ENCODE measurements around the gene NACC1.
A peak's percentile ranks its signal among the peaks of the same experiment; 100 is the strongest.

Gene NACC1

DNA sequence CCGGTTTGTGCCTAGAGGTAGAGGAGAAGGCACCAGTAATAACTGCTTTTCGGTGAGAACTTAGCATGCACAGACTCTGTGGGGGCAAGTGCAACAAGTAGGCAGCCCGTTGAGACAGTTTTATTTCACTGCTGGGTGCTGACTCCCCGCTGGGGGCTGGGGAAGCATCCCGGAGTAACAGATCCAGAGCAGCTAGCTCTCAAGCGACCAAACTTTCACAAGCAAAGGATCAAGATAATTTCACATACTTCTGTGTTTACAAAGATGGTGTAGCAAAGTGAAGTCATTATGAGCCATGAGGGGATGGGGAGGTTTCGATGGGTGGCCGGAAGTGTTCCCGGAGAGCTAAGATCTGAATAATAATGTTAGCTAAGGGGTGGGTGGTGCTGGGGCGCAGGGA is 2.8 kb downstream of the NACC1 start:
- no peak for DNase-seq (ENCODE audit: low read depth in 2 of 2)

DNA sequence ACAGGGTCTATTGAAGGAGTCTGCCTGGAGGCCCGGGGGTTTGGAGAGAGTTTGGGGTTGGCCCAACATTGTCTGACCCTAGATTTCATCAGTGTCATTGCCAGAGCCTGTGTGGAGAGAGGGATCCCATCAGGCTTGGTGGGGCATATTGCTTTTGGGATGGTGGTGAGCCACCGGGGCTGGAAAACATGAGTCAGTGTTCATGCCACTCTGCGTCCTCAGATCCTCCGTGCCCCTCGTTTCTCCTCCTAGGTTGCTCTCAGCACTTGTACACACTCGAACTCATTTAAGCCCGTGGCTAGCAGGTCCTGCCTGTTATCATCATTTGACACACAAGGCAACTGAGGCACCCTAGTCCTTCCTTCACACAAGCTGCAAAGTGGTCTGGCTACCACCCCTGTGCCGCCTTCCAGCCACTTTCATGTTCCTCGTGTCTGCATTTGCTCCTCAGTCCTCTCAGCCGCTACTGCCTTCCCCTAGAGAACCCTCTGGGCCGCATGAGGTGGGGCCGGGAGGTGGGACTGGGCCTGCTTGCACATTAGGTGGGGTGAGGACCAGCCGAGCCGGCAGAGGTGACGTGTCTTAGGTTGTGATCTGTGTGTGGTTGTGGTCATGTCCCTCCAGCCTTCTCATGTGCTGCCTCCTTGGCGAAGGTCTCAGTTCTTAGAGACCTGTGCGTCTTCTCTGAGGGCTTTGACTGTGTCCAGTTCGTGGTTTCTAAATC is 3.6 kb downstream of the NACC1 start:
- no peak for DNase-seq (ENCODE audit: low read depth in 2 of 2)

DNA sequence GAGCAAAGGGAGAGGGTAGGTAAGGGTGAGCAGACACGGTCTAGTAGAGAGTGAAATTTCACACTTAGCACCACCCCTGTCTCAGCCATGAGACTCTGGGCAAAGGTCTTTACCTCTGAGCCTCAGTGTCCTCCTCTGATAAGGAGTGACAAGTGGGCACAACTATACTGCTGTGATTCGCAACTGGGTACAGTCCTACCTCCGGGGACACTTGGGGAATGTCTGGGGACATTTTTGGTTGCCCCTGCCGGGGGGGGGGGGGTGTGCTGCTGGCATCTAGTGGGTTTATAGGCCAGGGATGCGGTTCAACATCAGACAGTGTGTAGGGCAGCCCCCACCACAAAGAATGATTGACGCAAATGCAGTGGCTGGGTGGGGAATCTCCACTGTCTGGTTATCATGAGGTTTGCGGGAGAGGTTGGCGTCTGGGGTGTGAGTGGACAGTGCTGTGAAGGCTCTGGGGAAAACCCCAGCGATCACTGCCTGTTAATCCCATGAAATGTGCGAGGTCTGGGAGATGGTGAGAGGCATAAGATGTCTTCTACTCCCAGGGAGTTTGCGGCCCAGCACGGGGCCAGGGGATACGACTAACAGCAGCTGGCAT is 4.3 kb downstream of the NACC1 start:
- DNase-seq (ENCODE audit: low read depth in 2 of 2), result no peak

DNA sequence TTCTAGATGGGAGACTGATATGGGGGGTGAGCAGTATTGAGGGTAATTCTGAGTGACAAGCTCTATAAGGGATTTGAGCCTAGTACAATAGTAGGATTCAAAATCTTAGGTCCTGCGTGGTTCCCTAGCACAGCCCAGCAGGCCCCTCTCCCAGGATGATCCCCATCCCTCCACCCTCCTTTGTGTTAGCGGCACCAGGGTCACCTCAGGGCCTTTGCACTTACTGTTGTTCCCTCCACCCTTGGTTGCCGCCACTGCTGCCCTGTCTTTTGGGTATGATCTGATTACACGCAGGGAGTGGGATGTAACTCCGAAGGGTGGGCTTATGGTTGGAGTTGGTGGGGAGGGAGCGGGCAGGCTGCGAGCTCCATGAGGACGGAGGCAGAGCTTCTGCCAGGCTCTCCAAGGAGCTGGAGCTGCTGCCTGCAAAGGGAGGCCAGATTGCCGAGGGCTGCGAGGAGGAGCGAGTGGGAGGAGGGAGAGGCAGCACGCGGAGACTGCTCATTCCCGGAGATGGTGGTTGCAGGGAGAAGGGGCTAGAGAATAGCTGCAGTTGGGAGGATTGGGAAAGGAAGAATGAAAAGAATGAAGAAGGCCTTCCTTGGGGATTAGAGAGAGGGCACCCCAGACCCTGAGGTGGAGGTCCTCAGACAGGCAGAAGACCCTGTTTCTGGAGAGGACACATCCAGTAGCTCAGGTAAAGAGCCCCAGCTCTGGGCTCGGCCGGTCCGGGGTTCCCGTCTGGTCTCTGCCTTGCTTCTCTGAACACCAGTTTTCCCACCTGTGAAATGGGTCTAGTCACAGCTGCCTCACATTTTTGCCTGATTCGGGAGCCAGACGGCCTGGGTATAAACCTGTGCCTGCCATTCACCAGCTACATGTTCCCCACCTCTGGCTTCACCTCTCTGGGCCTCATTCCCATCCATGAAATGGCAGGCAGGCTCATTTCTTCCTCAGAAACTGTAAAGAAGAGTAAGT is 5.2 kb downstream of the NACC1 start:
- DNase-seq (ENCODE audit: low read depth in 2 of 2), result no peak

DNA sequence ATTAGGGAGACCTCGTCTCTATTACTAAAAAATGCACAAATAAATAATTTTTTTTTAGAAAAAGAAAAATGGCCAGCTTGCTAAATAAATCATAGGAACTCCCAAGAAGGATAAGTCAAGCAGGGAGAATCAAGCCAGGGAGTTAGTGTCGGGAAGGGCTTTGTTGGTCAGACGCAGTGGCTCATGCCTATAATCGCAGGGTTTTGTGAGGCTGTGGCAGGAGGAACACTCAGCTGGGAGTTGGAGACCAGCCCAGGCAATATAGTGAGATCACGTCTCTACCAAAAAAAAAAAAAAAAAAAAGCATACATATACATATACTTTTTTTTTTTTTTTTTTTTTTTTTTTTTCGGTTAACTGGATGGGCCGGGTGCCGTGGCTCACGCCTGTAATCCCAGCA is 9.0 kb downstream of the NACC1 start:
- no peak for DNase-seq (ENCODE audit: low read depth in 2 of 2)

DNA sequence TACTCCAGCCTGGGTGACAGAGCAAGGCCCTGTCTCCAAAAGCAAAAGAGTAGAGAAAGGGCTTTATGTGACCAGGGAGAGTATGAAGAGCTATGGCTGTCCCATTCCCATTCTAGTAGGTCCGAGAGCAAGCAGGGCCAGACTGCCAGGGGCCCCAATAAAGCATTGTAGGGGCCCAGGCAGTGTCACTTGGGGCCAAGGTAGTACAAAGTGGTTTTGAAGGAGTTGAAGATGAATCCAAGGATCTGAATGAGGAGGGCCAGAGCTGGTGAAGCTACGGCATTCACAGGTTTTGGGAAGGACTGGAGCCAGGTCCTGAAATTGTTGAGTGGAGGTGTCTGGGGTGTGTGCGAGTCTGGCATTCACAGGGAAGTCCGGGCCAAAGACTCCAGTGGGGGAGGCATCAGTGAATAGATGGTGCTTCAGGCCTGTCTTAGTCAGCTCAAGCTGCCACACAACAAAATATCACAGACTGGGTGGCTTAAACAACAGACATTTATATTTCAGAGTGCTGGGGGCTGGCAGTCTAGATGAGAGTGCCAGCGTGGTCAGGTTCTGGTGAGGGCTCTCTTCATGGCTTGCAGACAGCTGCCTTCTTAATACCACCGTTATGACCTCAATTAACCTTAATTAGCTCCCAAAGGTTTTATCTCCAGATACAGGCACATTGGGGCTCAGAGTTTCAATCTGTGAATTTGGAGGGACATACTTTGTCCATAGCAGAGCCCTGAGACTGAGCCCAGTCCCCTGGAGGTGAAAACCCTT is 9.9 kb downstream of the NACC1 start:
- DNase-seq (ENCODE audit: low read depth in 2 of 2), result no peak

DNA sequence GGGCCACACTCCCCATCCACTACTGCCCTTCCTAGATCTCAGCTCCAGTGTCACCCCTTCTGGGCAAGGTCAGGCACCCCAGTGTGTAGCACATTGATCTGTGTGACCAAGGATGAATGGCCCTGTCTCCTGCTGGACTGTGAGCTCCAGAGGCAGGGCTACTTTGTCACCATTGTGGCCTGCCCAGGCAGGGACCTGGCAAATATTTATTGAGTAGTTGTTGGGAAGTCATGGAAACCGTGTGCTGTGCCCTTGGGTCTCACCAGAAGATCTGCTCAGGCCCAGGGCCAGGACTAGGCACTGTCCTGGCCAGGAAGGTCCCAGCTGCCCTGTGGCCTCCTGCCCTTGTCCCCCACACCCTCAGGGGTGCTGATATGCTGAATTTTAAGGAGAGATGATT is 10.5 kb downstream of the NACC1 start:
- no peak for DNase-seq (ENCODE audit: low read depth in 2 of 2)

DNA sequence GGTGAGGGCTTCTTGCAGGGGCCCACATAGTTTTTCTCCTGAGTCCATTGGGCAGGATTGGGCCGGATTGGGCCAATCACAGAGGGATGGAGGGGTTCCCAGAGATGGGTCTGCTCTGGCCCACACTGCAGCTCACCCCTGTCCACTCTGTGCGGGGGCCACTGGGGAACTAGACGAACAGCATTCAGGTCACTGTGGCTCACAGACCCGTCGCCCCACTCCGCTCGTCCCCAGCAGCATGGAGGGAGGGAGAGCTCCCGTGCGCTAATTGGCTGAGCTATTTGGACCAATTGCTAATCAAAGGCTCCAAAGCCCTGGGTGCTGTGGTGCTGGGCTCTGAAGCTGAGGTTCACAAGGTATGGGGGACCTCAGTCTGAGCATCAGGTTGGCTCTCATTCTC is 11.3 kb downstream of the NACC1 start:
- no peak for DNase-seq (ENCODE audit: low read depth in 2 of 2)

DNA sequence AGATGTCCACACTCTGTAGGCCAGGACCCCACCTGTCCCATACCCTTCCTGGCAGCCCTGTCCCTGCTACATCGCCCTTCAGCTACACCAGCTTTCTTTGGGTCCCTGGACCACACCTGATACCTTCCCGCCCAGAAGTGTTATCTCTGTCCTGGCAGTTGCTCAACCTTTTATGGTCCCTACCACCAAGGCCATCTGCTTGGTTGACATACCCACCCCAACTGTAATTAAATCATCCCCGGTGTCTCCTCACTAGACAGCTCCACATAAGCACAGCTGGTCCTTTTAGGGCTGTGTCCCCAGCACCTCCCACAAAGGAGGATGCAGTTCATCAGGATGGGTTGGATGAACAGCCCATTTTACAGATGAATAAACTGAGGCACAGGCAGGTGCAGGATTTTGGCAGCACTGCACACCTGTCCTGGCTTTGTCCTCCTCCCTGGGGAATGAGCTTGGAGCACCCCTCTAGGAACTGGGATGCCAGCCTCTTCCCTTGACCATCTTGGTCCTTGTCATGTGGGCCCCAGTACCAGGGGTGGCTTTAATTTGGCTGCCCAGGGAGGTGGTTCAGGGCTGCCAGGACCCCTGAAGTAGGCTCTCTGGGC is 12.9 kb downstream of the NACC1 start:
- no peak for DNase-seq (ENCODE audit: low read depth in 2 of 2)

DNA sequence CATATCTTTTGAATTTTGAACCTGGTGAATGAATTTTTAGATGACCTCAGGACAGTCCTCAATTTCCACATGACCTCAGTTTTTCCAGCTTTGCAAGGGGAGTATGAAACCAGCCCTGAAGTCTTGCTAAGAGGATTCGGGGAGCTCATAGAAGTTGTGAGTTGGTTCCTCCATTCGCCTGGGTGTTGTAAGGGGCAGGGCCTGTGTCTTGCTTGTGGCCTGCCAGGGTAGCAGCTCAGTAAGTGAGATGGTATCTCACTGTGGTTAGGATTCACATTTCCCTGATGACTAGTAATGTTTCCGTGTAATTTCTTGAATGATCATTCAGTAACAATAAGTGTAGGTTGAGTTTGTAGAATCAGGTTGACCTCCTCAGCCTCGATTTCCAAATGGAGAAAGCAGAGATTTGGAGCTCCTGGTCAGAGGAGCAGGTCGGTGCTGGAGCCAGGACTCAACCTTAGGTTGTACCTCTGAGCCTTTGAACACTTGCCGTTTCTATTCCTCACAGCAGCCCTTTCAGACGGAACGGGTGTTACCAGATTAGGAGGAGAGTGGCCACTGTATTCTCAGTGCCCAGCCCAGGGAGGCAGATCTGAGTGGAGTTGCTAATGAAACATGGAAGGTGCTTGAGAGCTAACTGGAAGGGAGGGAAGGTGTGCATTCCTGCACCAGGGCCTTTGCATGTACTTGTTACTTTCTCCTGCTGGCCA is 14.6 kb downstream of the NACC1 start:
- peak in 1 of 2 experiments; percentile 68 for DNase-seq (ENCODE audit: low read depth in 2 of 2)

DNA sequence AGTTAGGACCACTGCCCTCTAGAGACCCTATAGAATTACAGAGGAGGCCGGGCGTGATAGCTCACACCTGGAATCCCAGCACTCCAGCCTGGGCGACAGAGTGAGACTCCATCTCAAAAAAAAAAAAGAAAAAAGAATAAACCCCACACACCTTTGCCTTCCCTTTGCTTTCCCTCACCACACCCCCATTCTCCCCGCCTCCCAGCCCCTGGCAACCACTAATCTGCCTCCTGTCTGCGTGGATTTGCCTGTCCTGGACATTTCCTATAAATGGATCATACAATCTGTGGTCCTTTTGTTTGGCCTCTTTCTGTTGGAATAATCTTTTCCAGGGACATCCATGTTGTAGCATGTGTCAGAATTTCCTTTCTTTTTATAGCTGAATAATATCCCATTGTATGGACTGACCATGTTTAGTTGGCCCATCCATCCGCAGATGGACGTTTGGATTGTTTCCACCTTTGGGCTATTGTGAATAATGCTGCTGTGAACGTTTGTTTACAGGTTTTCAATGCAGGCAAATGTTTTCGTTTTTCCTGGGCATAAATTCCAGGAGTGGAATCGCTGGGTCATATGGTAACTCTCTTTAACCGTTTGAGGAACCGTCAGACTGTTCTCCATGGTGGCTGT is 15.3 kb downstream of the NACC1 start:
- no peak for DNase-seq (ENCODE audit: low read depth in 2 of 2)

DNA sequence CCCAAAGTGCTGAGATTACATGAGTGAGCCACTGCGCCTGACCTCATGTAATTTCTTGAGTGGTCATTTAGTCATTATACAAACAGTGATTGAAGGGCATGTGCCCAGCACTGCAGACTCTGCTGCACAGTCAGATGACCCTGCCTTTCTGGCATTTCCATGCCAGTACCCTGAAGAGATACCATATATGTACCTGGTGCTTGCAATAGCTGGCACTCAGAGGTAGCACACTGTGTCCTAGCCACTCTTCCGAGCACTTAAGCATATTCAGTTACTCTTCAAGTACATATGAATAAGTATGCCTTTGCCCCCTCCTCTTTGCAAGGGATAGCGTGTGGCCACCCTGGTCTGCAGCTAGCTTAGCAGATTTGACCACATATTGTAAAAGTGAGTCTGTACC is 16.6 kb downstream of the NACC1 start:
- no peak for DNase-seq (ENCODE audit: low read depth in 2 of 2)

DNA sequence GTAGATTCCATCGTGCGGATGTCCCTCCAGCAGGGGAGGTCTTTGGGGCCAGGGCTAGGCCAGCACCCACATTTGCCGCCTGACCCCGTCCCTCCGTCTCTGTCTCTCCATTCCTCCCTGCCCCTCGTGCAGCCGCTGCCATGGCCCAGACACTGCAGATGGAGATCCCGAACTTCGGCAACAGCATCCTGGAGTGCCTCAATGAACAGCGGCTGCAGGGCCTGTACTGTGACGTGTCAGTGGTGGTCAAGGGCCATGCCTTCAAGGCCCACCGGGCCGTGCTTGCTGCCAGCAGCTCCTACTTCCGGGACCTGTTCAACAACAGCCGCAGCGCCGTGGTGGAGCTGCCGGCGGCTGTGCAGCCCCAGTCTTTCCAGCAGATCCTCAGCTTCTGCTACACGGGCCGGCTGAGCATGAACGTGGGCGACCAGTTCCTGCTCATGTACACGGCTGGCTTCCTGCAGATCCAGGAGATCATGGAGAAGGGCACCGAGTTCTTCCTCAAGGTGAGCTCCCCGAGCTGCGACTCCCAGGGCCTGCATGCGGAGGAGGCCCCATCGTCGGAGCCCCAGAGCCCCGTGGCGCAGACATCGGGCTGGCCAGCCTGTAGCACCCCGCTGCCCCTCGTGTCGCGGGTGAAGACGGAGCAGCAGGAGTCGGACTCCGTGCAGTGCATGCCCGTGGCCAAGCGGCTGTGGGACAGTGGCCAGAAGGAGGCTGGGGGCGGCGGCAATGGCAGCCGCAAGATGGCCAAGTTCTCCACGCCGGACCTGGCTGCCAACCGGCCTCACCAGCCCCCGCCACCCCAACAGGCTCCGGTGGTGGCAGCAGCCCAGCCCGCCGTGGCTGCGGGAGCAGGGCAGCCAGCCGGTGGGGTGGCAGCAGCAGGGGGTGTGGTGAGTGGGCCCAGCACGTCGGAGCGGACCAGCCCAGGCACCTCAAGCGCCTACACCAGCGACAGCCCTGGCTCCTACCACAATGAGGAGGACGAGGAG is 17.3 kb downstream of the NACC1 start:
- DNase-seq (ENCODE audit: low read depth in 2 of 2), result no peak

DNA sequence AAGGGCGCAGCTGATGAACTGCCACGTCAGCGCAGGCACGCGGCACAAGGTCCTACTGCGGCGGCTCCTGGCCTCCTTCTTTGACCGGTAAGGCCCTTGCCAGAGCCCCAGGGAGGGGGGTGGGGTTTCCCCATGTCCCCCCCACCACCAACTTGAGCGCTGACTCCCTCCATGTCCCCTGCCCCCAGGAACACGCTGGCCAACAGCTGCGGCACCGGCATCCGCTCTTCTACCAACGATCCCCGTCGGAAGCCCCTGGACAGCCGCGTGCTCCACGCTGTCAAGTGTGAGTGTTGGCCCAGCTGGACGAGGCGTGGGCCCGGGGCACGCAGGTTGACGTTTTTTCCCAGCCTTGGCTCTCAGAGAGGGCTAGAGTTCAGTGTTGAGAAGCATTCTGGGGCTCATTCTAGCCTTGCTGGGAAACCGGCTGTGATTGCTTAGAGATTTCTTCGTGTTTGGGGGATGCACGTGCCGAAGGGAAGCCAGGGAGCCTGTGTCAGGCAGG is 19.3 kb downstream of the NACC1 start:
- DNase-seq (ENCODE audit: low read depth in 2 of 2), result no peak

DNA sequence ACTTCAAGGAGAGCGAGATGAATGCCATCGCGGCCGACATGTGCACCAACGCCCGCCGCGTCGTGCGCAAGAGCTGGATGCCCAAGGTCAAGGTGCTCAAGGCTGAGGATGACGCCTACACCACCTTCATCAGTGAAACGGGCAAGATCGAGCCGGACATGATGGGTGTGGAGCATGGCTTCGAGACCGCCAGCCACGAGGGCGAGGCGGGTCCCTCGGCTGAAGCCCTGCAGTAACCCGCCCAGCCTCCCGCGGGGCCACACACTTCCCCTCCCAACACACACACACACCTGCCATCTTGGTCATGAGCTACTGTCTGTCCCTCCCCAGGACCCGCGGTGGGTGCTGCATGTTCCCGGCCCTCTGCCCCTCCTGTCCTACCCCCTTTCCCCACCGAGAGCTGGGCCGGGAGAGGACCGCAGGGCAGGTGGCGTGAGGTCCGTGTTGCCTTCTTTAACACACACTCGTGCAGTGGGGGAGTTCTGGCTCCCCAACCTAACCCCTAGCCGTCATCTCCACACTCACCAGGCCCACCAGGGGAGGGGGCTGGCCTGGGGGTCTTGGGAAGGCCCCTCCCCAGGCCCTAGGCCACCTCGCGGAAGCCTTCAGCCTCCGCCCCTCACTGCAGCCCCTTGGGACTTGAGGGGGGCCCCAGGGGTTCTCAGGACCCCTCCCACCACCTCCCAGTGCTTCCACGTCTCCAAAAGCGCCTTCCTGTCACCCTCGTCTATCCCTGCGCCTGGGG is 20.3 kb downstream of the NACC1 start:
- DNase-seq (ENCODE audit: low read depth in 2 of 2), result no peak

DNA sequence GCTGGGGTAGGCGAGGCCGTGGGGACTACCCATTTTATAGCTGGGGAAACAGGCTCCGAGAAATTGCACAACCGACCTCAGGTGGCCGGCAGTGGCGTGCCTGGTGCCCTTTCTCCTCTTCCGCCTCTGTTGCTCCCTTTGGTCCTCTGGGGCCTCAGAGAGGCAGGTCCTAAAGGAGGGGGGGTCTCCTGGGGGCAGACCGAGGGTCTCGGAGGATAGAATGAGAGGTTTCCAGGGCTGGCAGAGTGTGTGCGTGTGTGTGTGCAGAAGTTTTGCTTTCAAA is 20.8 kb downstream of the NACC1 start:
- DNase-seq (ENCODE audit: low read depth in 2 of 2), result no peak

DNA sequence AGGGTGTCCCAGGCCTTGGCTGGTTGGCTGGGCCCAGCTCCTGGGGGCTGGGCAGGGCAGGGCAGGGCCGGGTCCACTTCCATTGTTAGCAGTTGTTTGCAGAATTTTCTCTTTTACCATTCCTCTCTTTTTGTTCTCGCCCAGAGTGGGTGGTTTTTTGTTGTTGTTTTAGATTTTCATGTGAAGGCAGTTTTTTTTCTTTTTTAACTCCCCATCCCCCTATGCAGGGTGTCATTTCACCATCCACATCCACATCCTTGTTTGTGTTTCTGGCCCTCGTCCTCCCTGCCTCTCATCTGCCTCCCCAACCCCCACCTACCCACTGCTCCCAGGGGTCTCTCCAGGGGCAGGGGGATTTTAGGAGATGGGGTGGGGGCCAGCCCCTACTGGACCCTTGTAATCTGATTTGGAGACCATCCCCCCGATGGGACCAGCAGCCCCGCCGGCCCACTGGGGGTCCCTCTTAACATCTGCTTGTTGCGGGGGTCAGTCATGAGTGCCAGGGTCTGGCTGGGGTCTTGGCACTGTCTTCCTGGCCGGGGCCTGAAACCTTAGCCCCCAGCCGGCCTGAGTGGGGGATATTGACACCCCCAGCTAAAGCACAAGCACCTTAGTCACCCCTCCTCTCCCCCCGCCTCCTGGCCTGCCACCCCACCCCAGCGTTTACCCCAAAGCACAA is 21.7 kb downstream of the NACC1 start:
- no peak for DNase-seq (ENCODE audit: low read depth in 2 of 2)
